IMR-90 (cell line): ENCODE measurements around the gene NUP58. TPM values are rescaled to one million over a fixed set of nuclear protein-coding genes. Genes with fewer than 3 reads are reported as not detected.

Experiments
- ATAC-seq: fragments of 200-7000 bp; cut with Tn5 transposase; 2 replicates; pipeline ENCODE4 v1.9.1; 2020; ENCODE audit warnings: low read depth, mild to moderate bottlenecking, moderate library complexity
- BruUV-seq: library from RNA; stranded (reverse); fragments of 400-500 nt; replicated peaks from 2 replicates; lab custom pipeline; 2021; lab: Mats Ljungman, UMichigan
- CTCF ChIA-PET: fragments of 300-600 bp; formaldehyde crosslinking; extraction: SDS; loops from one replicate; lab custom pipeline; 2021; ENCODE audit warnings: antibody characterized with exemption; lab: Yijun Ruan, JAX
- POLR2A ChIA-PET: fragments of 300-600 bp; sonication (Branson Sonifier 250); formaldehyde crosslinking; loops from one replicate; lab custom pipeline; 2022; ENCODE audit warnings: antibody characterized with exemption; ENCODE audit not compliant: unreplicated experiment; lab: Charles Lee
- DNase-seq: peaks from one replicate; pipeline ENCODE4 v3.0.0; 2013
- H2AFZ ChIP-seq: replicated peaks from 2 replicates; pipeline ENCODE3; 2013; ENCODE audit warnings: low read length, mild to moderate bottlenecking; ENCODE audit not compliant: poor library complexity
- H2AK5ac ChIP-seq: 2 replicates; pipeline ENCODE4 v1.6.1; 2013; ENCODE audit warnings: low read depth, low read length, inconsistent platforms
- H2AK9ac ChIP-seq: replicated peaks from 2 replicates; pipeline ENCODE3; 2013; ENCODE audit warnings: mild to moderate bottlenecking, low read depth, low read length, moderate library complexity; ENCODE audit not compliant: poor library complexity
- H2BK120ac ChIP-seq: 2 replicates; pipeline ENCODE4 v1.6.1; 2013; ENCODE audit warnings: low read depth, low read length, inconsistent platforms
- H2BK15ac ChIP-seq: 3 replicates; pipeline ENCODE4 v1.6.1; 2013; ENCODE audit warnings: low read depth, low read length, inconsistent platforms
- H2BK20ac ChIP-seq: 2 replicates; pipeline ENCODE4 v1.6.1; 2013; ENCODE audit warnings: low read depth, mild to moderate bottlenecking, inconsistent platforms, low read length, moderate library complexity
- H2BK5ac ChIP-seq: 2 replicates; pipeline ENCODE4 v1.6.1; 2013; ENCODE audit warnings: mild to moderate bottlenecking, low read depth, low read length, inconsistent platforms; ENCODE audit not compliant: poor library complexity, severe bottlenecking
- H3K14ac ChIP-seq: replicated peaks from 2 replicates; pipeline ENCODE4 v1.6.1; 2013; ENCODE audit warnings: low read depth, low read length, inconsistent platforms
- H3K18ac ChIP-seq: 2 replicates; pipeline ENCODE4 v1.6.1; 2013; ENCODE audit warnings: low read depth, low read length, control low read depth
- H3K23ac ChIP-seq: 2 replicates; pipeline ENCODE4 v1.6.1; 2013; ENCODE audit warnings: low read depth, low read length, inconsistent platforms
- H3K27ac ChIP-seq: 2 replicates; pipeline ENCODE4 v1.5.1; 2013; ENCODE audit warnings: mild to moderate bottlenecking, control low read depth, low read length; ENCODE audit not compliant: insufficient read depth
- H3K27me3 ChIP-seq: 2 replicates; pipeline ENCODE4 v1.6.1; 2013; ENCODE audit warnings: low read length; ENCODE audit not compliant: control insufficient read depth, insufficient read depth
- H3K36me3 ChIP-seq: 2 replicates; pipeline ENCODE4 v1.6.1; 2013; ENCODE audit warnings: low read length, mixed read lengths; ENCODE audit not compliant: control insufficient read depth, insufficient read depth
- H3K4ac ChIP-seq: 2 replicates; pipeline ENCODE4 v1.6.1; 2013; ENCODE audit warnings: low read depth, low read length, inconsistent platforms
- H3K4me1 ChIP-seq: 2 replicates; pipeline ENCODE4 v1.6.1; 2013; ENCODE audit warnings: low read length, mixed read lengths; ENCODE audit not compliant: control insufficient read depth, insufficient read depth
- H3K4me2 ChIP-seq: 2 replicates; pipeline ENCODE4 v1.6.1; 2013; ENCODE audit warnings: low read depth, mild to moderate bottlenecking, control low read depth, low read length, moderate library complexity
- H3K4me3 ChIP-seq: 2 replicates; pipeline ENCODE4 v1.5.1; 2013; ENCODE audit warnings: low read depth, mild to moderate bottlenecking, control low read depth, low read length, moderate library complexity; ENCODE audit not compliant: insufficient read depth
- H3K56ac ChIP-seq: 2 replicates; pipeline ENCODE4 v1.6.1; 2013; ENCODE audit warnings: low read length, inconsistent platforms; ENCODE audit not compliant: insufficient read depth; ENCODE audit errors: extremely low read depth
- H3K79me1 ChIP-seq, 2 experiments: 2 replicates each; pipeline ENCODE4 v1.6.1; 2013; ENCODE audit warnings: low read length in 2 of 2, inconsistent platforms in 1 of 2, low read depth in 1 of 2
- H3K9ac ChIP-seq: 2 replicates; pipeline ENCODE4 v1.6.1; 2013; ENCODE audit warnings: low read depth, low read length, control low read depth
- H3K9me1 ChIP-seq: 2 replicates; pipeline ENCODE4 v1.6.1; 2013; ENCODE audit warnings: low read length, inconsistent platforms; ENCODE audit not compliant: insufficient read depth
- H3K9me3 ChIP-seq: 2 replicates; pipeline ENCODE4 v1.6.1; 2013; ENCODE audit warnings: low read length; ENCODE audit not compliant: control insufficient read depth, insufficient read depth
- H4K20me1 ChIP-seq: 2 replicates; pipeline ENCODE4 v1.6.1; 2013; ENCODE audit warnings: low read length, inconsistent platforms; ENCODE audit not compliant: insufficient read depth
- H4K5ac ChIP-seq: 2 replicates; pipeline ENCODE4 v1.6.1; 2013; ENCODE audit warnings: mild to moderate bottlenecking, low read depth, low read length, control low read depth
- H4K8ac ChIP-seq, 2 experiments: 2 replicates each; pipeline ENCODE4 v1.6.1; 2013; ENCODE audit warnings: low read depth in 2 of 2, low read length in 2 of 2, control low read depth in 1 of 2, inconsistent platforms in 1 of 2
- H4K91ac ChIP-seq: 2 replicates; pipeline ENCODE4 v1.6.1; 2013; ENCODE audit warnings: low read depth, low read length, inconsistent platforms; ENCODE audit not compliant: insufficient read depth
- FOS ChIP-seq: fragments of 150-350 bp; IDR thresholded peaks from 2 replicates; pipeline ENCODE4 v1.6.1; 2016; ENCODE audit warnings: low read depth, low read length
- MAZ ChIP-seq: IDR thresholded peaks from 2 replicates; pipeline ENCODE4 v1.6.1; 2012; ENCODE audit warnings: low read depth, mild to moderate bottlenecking, low read length, improper control_type of control experiment, moderate library complexity, borderline replicate concordance
- MXI1 ChIP-seq: IDR thresholded peaks from 2 replicates; pipeline ENCODE4 v1.6.1; 2012; ENCODE audit warnings: low read depth, mild to moderate bottlenecking, low read length, moderate library complexity, borderline replicate concordance
- RCOR1 ChIP-seq: IDR thresholded peaks from 2 replicates; pipeline ENCODE4 v1.6.1; 2012; ENCODE audit warnings: mild to moderate bottlenecking, low read length, improper control_type of control experiment; ENCODE audit not compliant: insufficient replicate concordance
- RFX5 ChIP-seq: IDR thresholded peaks from 2 replicates; pipeline ENCODE4 v1.8.0; 2012; ENCODE audit warnings: low read depth, mild to moderate bottlenecking, low read length, moderate library complexity
- SMC3 ChIP-seq: fragments of 150-350 bp; IDR thresholded peaks from 2 replicates; pipeline ENCODE4 v1.6.1; 2016; ENCODE audit warnings: low read depth, mild to moderate bottlenecking, antibody characterized with exemption, low read length, moderate library complexity
- whole genome bisulfite sequencing, 2 experiments: methylation state at CpG; one replicate each; pipeline versions ENCODE4 v1.1.5 to v1.1.7; 2013; ENCODE audit warnings: missing lambda C conversion rate in 2 of 2; ENCODE audit not compliant: insufficient read length in 1 of 2; ENCODE audit errors: extremely low coverage in 2 of 2; 5-methylcytosine and 5-hydroxymethylcytosine counted together
- dilution Hi-C: fragments of 300-500 bp; cut with HindIII; formaldehyde crosslinking; loops from one replicate; pipeline ENCODE4 v1.14.3; 2018; ENCODE audit warnings: low sequenced_read_pairs; ENCODE audit not compliant: unreplicated experiment
- in situ Hi-C: fragments of 300-500 bp; cut with MboI; formaldehyde crosslinking; loops from 3 replicates; pipeline ENCODE4 v1.14.3; 2019; ENCODE audit warnings: low sequenced_read_pairs, inconsistent platforms, mixed read lengths
- intact Hi-C: fragments of 100-400 bp; cut with micrococcal nuclease; formaldehyde crosslinking; loops from 2 replicates; pipeline ENCODE4 v1.10.0; 2022
- polyA plus RNA-seq, 3 experiments: library from polyadenylated mRNA; depleted of rRNA; stranded (reverse); fragments of >200 nt; gene quantifications; 2 replicates each; pipeline ENCODE4 v1.2.3, GENCODE V29; 2012; ENCODE audit warnings: low replicate concordance in 1 of 3
- total RNA-seq: library from RNA; depleted of rRNA; stranded (reverse); fragments of >200 nt; gene quantifications from 2 replicates; pipeline ENCODE4 v1.2.3, GENCODE V29; 2012
- TF ChIP-seq, protein P1 (sequence below): fragments of 150-350 bp; IDR thresholded peaks from 2 replicates; pipeline ENCODE4 v1.6.1; 2016; ENCODE audit warnings: low read depth, mild to moderate bottlenecking, low read length, moderate library complexity, borderline replicate concordance

NUP58 gene
- total and polyA plus RNA-seq, 2 of the 4 experiments (the other 2 are of a cell fraction), result 29.7 to 50.7 TPM

DNA sequence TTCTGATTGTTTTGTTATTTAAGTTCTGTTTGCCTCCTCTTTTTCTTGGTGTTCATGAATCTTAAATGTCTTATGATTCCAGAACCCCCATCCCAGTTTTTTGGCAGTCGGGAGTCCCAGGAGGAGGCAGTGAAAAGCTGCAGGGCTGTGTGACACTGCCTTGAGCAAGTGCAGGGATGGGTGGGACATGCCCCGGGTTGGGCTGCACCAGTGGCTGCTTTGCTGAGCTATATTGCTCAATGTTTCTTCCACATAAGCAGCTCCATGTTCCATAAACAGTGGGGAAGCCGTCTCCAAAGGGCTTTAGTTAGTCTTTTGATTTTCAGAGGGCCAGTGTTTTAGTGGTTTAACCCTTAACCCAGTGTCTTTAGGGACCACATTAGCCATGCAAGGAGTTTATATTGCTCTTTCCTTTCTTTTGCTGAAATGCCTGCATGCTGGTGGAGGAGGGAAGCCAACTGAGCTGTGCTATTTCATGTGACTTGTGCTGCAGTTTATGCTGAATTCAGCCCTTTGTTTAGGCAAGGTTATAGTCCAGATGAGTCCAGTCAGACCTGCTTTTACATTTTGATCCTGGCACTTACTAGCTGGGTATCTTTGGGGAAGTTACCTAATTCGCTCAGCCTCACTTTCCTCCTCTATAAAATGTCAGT, 83.5 kb downstream of the NUP58 start:
- H3K18ac ChIP-seq, result no peak overlapping the region
- ChIA-PET POLR2A (no interaction called here), CTCF (no interaction called here)
- H4K91ac ChIP-seq, result no peak overlapping the region
- H2AK9ac ChIP-seq, result no peak overlapping the region
- H3K79me1 ChIP-seq, result no peaks in the 10 kb centered on the region
- H3K27me3 ChIP-seq, result no peaks in the 10 kb centered on the region; the same call in 1 of the 2 replicates
- H3K23ac ChIP-seq, result no peak overlapping the region
- no peak overlapping the region for H3K4ac ChIP-seq
- no peaks in the 10 kb centered on the region for H3K9me3 ChIP-seq
- H2BK5ac ChIP-seq, result no peak overlapping the region
- H3K14ac ChIP-seq, result no peak overlapping the region
- ATAC-seq (no peak), DNase-seq (no peak)
- WGBS, 2 experiments, result no CpG with 5 or more reads among the region's 4 CpGs
- H4K5ac ChIP-seq, result no peak overlapping the region
- no peak overlapping the region for H2BK120ac ChIP-seq
- no peak overlapping the region for H2BK20ac ChIP-seq
- H3K36me3 ChIP-seq, result no peaks in the 10 kb centered on the region
- in situ Hi-C loops, result loop anchor here (25.0 kb wide), 1 partner anchor 298 kb away; the partner anchor contains the start of gene PABPC3
- no peak overlapping the region for H2AK5ac ChIP-seq
- no peak overlapping the region for H3K56ac ChIP-seq
- dilution Hi-C loops, result no loop called here
- no peak for TF ChIP-seq MAZ
- TF ChIP-seq, protein P1, sequence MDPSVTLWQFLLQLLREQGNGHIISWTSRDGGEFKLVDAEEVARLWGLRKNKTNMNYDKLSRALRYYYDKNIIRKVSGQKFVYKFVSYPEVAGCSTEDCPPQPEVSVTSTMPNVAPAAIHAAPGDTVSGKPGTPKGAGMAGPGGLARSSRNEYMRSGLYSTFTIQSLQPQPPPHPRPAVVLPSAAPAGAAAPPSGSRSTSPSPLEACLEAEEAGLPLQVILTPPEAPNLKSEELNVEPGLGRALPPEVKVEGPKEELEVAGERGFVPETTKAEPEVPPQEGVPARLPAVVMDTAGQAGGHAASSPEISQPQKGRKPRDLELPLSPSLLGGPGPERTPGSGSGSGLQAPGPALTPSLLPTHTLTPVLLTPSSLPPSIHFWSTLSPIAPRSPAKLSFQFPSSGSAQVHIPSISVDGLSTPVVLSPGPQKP, result no peak
- TF ChIP-seq RFX5, result no peak
- TF ChIP-seq FOS, result no peak
- TF ChIP-seq MXI1, result no peak
- TF ChIP-seq SMC3, result no peak
- TF ChIP-seq RCOR1, result no peak
- no peaks in the 10 kb centered on the region for H3K4me1 ChIP-seq
- intact Hi-C loops, result no loop called here
- no peak overlapping the region for H3K4me2 ChIP-seq
- H3K9ac ChIP-seq, result no peak overlapping the region
- BruUV-seq, result no TSS peak
- no peak overlapping the region for H3K4me3 ChIP-seq
- H2AFZ ChIP-seq, result no peak overlapping the region
- H3K9me1 ChIP-seq, result no peaks in the 10 kb centered on the region
- H2BK15ac ChIP-seq, result no peak overlapping the region
- no peak overlapping the region for H4K8ac ChIP-seq
- no peaks in the 10 kb centered on the region for H4K20me1 ChIP-seq
- no peak overlapping the region for H3K27ac ChIP-seq
